ENCODE measurements around the gene BCAS3. TPM values are rescaled to one million over a fixed set of nuclear protein-coding genes. Genes with fewer than 3 reads are reported as not detected.

Gene BCAS3
- total RNA-seq, 1 donor from 2014 or later = 15.2 TPM

GRCh38 chr17:61072648-61073047 lies 395.0 kb downstream of the BCAS3 start:
- no peak overlapping the region for H3K4me3 ChIP-seq (ENCODE audit: low read depth, low read length)
- TF ChIP-seq, protein P1, sequence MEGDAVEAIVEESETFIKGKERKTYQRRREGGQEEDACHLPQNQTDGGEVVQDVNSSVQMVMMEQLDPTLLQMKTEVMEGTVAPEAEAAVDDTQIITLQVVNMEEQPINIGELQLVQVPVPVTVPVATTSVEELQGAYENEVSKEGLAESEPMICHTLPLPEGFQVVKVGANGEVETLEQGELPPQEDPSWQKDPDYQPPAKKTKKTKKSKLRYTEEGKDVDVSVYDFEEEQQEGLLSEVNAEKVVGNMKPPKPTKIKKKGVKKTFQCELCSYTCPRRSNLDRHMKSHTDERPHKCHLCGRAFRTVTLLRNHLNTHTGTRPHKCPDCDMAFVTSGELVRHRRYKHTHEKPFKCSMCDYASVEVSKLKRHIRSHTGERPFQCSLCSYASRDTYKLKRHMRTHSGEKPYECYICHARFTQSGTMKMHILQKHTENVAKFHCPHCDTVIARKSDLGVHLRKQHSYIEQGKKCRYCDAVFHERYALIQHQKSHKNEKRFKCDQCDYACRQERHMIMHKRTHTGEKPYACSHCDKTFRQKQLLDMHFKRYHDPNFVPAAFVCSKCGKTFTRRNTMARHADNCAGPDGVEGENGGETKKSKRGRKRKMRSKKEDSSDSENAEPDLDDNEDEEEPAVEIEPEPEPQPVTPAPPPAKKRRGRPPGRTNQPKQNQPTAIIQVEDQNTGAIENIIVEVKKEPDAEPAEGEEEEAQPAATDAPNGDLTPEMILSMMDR (conservative IDR thresholded peaks at IDR 0.05; ENCODE audit: low read depth, low read length) = no peak
- no peak for DNase-seq (ENCODE audit: low read depth)

- DNase-seq (ENCODE audit: low read depth) = no peak
- no peak overlapping the region for H3K4me3 ChIP-seq (ENCODE audit: low read depth, low read length)
- TF ChIP-seq, protein P1 (conservative IDR thresholded peaks at IDR 0.05; ENCODE audit: low read depth, low read length) = no peak
These were observed 395.5 kb downstream of the BCAS3 start for GRCh38 chr17:61073131-61073530.

- no peak overlapping the region for H3K4me3 ChIP-seq (ENCODE audit: low read depth, low read length)
- DNase-seq (ENCODE audit: low read depth) = no peak
- TF ChIP-seq, protein P1 (conservative IDR thresholded peaks at IDR 0.05; ENCODE audit: low read depth, low read length) = no peak
These were observed 396.3 kb downstream of the BCAS3 start for GRCh38 chr17:61073799-61074513.

DNA sequence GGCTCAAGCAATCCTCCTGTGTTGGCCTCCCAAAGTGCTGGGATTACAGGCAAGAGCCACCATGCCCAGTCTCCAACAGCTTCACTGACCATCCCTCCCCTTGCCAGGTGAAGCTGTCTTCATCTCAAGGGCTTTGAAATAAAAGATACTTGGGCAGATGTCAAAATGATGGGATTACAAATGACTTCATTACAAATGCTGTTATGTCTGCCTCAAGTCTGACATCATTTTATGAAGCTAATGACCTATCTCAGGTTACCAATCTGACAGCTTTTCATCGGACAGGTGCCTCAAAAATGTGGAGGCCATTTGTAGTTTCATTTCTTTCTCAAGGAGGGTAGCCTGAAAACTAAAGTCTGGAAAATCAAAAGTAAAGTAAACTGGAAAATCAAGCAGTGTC lies 398.3 kb downstream of the BCAS3 start:
- H3K4me3 ChIP-seq (ENCODE audit: low read depth, low read length) = no peak overlapping the region
- TF ChIP-seq, protein P1 (conservative IDR thresholded peaks at IDR 0.05; ENCODE audit: low read depth, low read length) = no peak
- DNase-seq (ENCODE audit: low read depth) = no peak

DNA sequence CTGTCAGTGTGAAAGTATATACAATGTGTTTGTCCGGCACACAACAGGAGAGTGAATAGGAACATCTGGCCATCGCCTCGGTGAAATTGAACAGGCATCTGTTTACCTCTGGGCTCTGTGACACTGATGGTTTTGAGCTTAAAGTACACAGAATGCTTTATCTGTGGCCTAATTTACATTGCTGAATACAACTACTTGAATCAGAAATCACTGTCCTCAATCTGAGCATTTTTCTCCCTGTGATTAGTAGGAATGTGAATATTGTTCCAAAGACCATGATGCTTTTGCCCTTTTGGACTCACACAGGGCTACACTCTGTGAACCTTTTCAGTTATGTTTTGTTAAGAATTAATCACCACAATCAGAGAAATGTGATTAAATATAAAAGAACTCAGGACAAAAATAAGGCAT lies 399.0 kb downstream of the BCAS3 start:
- TF ChIP-seq, protein P1 (conservative IDR thresholded peaks at IDR 0.05; ENCODE audit: low read depth, low read length) = no peak
- peak; percentile 19 for DNase-seq (ENCODE audit: low read depth)
- no peak overlapping the region for H3K4me3 ChIP-seq (ENCODE audit: low read depth, low read length)

DNA sequence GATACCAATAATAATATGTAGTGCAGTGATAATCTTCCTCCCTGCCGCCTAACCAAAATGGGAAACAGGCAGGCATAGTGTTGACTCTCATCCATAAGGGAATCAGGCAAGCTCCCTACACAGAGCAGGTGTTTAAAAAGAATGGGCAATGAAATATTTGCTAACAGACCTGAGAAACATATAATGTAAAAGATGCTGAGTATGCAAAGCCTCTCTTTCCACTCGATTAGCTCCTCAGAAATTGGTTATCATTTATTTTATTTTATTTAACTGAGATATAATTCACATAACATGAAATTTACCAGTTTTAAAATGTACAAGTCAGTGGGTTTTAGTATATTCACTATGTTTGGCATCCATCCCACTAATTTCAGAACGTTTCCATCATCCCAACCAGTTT lies 404.3 kb downstream of the BCAS3 start:
- DNase-seq (ENCODE audit: low read depth) = no peak
- H3K4me3 ChIP-seq (ENCODE audit: low read depth, low read length) = no peak overlapping the region
- TF ChIP-seq, protein P1 (conservative IDR thresholded peaks at IDR 0.05; ENCODE audit: low read depth, low read length) = no peak

GRCh38 chr17:61084260-61084659 lies 406.6 kb downstream of the BCAS3 start:
- TF ChIP-seq, protein P1 (conservative IDR thresholded peaks at IDR 0.05; ENCODE audit: low read depth, low read length) = no peak
- no peak overlapping the region for H3K4me3 ChIP-seq (ENCODE audit: low read depth, low read length)
- no peak for DNase-seq (ENCODE audit: low read depth)
